BE2C (cell line): Measurements from ENCODE around the gene UBE2D2. TPM values are rescaled to one million over a fixed set of nuclear protein-coding genes. Genes with fewer than 3 reads are reported as not detected.
A peak's percentile ranks its signal among the peaks of the same experiment; 100 is the strongest.
"Not testable (repeated sequence)": the region's sequence is repeated elsewhere in the genome, so short reads cannot be mapped to it uniquely, and the experiment has no call there.

Experiments used
- DNase-seq: peaks from one replicate; pipeline ENCODE4 v3.0.0-alpha.2; 2020
- H3K27me3 ChIP-seq: fragments of 250-450 bp; sonication (Bioruptor Pico); 2 replicates; pipeline ENCODE4 v1.5.1; 2020; ENCODE audit warnings: mild to moderate bottlenecking
- H3K36me3 ChIP-seq: fragments of 250-450 bp; sonication (Bioruptor Pico); 2 replicates; pipeline ENCODE4 v1.5.1; 2020; ENCODE audit warnings: mild to moderate bottlenecking
- H3K4me1 ChIP-seq: fragments of 250-450 bp; sonication (Bioruptor Pico); 2 replicates; pipeline ENCODE4 v1.5.1; 2020
- H3K4me3 ChIP-seq: 2 replicates; pipeline ENCODE4 v1.5.1; 2011; ENCODE audit warnings: low read depth, low read length
- H3K9me3 ChIP-seq: fragments of 250-450 bp; sonication (Bioruptor Pico); 2 replicates; pipeline ENCODE4 v1.5.1; 2020
- polyA plus RNA-seq: library from polyadenylated mRNA; unstranded; fragments of >200 nt; gene quantifications from one replicate; pipeline ENCODE4 v1.2.1, GENCODE V29; 2012; ENCODE audit warnings: low read depth, missing spikeins; ENCODE audit not compliant: insufficient read length, insufficient read depth
- TF ChIP-seq, protein P1 (sequence below): IDR thresholded peaks from 2 replicates; pipeline ENCODE4 v1.5.1; 2012; ENCODE audit warnings: mild to moderate bottlenecking, low read depth, low read length

Gene UBE2D2
- 104 TPM for polyA plus RNA-seq

DNA sequence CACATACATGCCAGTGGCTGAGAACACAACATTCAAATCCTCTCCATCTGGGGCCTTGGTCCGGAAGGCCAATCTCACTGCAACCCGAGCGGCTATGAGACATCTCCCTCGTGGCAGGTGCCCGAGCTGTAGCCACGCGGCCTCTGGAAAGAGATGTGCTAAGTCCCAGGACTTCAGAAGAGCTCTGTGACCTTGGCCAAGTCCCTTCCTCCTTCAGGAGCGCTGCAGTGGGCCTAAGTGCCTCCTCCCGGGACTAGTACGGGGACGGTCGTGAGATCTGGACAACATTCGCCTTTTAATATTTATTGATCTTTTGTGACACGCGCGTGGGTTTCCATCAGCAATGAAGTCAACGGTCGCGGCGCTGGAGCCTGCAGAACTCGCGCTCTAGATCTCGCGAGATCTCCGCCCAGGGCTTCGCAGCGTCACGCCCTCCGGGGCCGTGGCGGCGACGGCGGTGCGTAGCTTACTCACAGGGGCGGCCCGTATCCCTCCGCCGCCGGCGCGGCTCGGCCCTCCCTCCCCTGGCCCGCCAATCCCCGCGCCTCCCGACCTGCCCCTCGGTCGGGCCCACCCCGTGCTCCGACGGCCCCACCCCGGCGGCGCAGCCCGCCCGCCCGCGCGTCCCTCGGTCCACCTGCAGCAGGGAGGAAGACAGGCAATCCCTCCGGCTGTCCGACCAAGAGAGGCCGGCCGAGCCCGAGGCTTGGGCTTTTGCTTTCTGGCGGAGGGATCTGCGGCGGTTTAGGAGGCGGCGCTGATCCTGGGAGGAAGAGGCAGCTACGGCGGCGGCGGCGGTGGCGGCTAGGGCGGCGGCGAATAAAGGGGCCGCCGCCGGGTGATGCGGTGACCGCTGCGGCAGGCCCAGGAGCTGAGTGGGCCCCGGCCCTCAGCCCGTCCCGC is at the start of gene UBE2D2:
Gene UBE2D2 (plus strand): TSS at position 588 of the 903 bp plus-strand sequence. CDS start 453 bp downstream, outside the sequence.
- H3K4me1 ChIP-seq = no peaks in the 10 kb centered on the region
- H3K27me3 ChIP-seq = no peaks in the 10 kb centered on the region
- TF ChIP-seq, protein P1, sequence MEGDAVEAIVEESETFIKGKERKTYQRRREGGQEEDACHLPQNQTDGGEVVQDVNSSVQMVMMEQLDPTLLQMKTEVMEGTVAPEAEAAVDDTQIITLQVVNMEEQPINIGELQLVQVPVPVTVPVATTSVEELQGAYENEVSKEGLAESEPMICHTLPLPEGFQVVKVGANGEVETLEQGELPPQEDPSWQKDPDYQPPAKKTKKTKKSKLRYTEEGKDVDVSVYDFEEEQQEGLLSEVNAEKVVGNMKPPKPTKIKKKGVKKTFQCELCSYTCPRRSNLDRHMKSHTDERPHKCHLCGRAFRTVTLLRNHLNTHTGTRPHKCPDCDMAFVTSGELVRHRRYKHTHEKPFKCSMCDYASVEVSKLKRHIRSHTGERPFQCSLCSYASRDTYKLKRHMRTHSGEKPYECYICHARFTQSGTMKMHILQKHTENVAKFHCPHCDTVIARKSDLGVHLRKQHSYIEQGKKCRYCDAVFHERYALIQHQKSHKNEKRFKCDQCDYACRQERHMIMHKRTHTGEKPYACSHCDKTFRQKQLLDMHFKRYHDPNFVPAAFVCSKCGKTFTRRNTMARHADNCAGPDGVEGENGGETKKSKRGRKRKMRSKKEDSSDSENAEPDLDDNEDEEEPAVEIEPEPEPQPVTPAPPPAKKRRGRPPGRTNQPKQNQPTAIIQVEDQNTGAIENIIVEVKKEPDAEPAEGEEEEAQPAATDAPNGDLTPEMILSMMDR = no peak

DNA sequence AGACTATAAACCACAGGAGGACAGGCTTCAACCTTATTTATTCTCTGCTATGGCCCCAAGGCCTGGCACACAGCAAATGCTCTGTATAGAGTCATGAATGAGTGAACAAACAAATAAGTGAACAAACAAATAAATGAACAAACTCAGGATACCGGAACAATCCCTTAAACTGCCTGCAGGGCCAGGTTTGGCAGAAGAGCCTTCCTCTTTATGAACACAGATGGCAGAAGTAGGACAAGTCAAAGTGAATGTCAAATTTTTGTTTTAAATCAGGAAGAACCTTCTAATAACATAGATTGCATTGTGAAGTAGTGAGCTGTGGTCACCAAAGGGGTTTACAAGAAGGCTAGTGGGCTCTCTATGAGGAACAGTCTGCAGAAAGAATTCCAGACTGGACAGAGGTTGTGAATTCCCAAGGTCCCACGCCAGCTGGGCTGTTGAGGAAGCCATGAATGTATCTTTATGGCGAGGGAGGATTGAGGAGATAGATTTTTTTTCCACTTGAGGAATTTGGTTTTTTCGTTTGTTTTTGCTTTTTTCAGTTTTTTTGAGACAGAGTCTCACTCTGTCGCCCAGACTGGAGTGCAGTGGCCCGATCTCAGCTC is 48.3 kb upstream of the UBE2D2 start:
- no peak for DNase-seq
- no peaks in the 10 kb centered on the region for H3K9me3 ChIP-seq
- TF ChIP-seq, protein P1 = no peak
- H3K36me3 ChIP-seq = no peaks in the 10 kb centered on the region
- no peak overlapping the region for H3K4me3 ChIP-seq
- H3K4me1 ChIP-seq = peaks cover 3% of the 10 kb centered on the region; the same call in 1 of the 2 replicates
- H3K27me3 ChIP-seq = no peaks in the 10 kb centered on the region

More for the DNA sequence above, at the start of gene UBE2D2:
- Histone ChIP-seq H3K9me3 (no peaks in the 10 kb centered on the region), H3K4me3 (peak within 1 kb of the TSS; percentile 79), H3K36me3 (peaks cover 6% of the 10 kb centered on the region; the same call in 1 of the 2 replicates)
- peak; percentile 99 for DNase-seq

DNA sequence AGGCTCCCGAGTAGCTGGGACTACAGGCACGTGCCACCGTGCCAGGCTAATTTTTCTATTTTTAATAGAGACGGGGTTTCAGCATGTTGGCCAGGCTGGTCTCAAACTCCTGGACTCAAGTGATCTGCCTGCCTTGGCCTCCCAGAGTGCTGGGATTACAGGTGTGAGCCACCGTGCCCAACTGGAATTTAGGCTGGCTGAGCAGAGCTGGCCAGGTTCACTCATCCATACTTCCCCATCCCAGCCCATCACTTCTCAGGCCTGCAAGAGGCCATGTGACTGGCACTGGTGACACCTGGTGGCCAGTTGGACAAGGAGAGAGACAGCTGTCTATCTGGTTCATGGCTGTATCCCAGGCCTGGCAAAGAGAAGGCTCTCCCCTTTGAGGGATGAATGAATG is 47.7 kb upstream of the UBE2D2 start:
- DNase-seq = peak; percentile 92
- H3K36me3 ChIP-seq, H3K4me1 ChIP-seq, H3K9me3 ChIP-seq, H3K4me3 ChIP-seq, H3K27me3 ChIP-seq: not testable (repeated sequence)
- TF ChIP-seq, protein P1 = peak; percentile 90

DNA sequence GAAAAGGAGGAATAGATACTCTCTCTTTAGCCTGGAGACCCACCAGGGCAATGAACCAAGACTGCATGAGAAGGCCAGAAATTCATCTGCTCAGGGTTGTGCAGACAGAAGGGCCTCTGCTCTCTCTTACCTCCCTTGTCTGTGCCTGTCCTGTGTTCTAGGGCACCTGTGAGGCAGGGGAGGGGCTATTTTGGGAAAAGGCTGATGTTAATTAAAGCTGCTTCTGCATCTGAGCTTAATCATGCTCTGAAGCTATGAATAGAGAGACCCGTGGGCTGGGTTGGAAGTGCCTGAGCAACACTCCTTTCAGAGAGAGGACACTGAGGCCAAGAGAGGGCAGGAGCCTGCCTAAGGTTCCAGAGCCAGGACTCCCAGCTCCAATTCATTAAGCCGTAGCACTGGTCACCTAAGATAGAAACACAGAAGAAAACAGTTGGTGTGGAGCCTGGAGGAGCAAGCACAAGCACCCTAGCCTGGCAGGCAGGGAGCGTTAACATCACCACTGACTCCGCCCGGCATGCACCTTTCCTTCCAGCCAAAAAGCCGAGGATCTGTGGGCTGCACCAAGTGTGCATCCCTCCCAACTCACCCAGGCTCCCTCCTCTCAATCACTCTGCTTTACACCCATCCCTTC is 47.2 kb upstream of the UBE2D2 start:
- DNase-seq = no peak
- TF ChIP-seq, protein P1 = no peak
- peaks cover 8% of the 10 kb centered on the region for H3K4me1 ChIP-seq
- no peak overlapping the region for H3K4me3 ChIP-seq
- no peaks in the 10 kb centered on the region for H3K36me3 ChIP-seq
- no peaks in the 10 kb centered on the region for H3K27me3 ChIP-seq
- H3K9me3 ChIP-seq = no peaks in the 10 kb centered on the region

DNA sequence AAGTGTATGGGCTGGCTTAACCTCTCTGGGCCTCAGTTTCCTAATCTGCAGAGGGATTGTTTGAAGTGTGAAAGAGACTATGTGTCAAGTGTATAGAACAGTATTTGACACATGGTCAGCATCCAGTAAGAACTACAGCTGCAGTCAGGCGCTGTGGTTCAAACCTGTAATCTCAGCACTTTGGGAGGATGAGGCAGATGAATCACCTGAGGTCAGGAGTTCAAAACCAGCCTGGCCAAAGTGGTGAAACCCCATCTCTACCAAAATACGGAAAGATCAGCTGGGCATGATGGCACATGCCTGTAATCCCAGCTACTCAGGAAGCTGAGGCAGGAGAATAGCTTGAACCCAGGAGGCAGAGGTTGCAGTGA is 46.7 kb upstream of the UBE2D2 start:
- no peaks in the 10 kb centered on the region for H3K27me3 ChIP-seq
- H3K4me3 ChIP-seq = no peak overlapping the region
- TF ChIP-seq, protein P1 = no peak
- no peak for DNase-seq
- H3K36me3 ChIP-seq = no peaks in the 10 kb centered on the region
- H3K4me1 ChIP-seq = peaks cover 8% of the 10 kb centered on the region
- H3K9me3 ChIP-seq = no peaks in the 10 kb centered on the region
